HG02642 (cell line): ENCODE data around the gene MEGF6.

ENCODE experiments used
- ATAC-seq: cut with Tn5 transposase; IDR thresholded peaks from one replicate; pipeline ENCODE4 v1.9.1; 2021; ENCODE audit warnings: mild to moderate bottlenecking; ENCODE audit not compliant: unreplicated experiment, poor library complexity

MEGF6 gene

DNA sequence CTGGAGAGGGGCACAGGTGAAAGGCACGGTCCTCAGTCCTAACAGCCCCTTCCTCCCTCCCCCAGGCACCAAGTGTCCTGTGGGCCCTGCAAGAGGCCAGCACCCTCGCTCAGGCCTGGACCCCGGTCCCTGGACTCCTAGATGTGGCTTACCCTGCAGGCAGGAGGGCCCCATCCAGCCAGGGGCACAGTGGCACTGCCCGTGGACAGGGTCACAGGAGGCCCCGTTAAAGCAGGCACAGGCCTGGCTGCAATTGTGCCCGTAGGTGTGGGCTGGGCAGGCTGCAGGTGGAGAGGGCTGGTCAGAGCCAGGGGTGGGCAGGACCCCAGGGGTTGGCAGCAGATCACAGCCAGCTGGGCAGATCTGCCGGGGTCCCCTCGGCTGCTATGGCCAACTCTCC, 112.3 kb downstream of the MEGF6 start:
- ATAC-seq: no peak

GRCh38 chr1:3498246-3498930, 112.9 kb downstream of the MEGF6 start:
- no peak for ATAC-seq

- no peak for ATAC-seq
Observed at GRCh38 chr1:3497521-3497920, 113.8 kb downstream of the MEGF6 start.

DNA sequence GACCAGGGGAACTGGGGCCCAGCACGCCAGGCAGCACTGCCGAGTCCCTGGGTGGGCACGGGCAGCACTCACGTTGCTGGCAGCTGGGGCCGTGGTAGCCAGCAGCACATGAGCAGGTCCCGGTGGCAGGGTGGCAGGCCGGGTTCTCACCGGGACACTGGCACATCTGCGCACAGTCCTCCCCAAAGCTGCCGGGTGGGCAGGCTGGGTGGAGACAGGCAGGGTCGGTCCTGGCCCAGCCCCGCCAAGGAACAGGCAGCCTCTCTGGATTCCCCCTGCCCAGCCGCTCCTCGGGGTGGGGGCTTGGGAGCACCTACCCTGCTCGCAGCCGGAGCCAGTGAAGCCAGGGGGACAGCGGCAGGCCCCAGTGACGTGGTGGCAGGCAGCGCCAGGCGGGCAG, 114.4 kb downstream of the MEGF6 start:
- ATAC-seq: no peak

- ATAC-seq: no peak
Observed at GRCh38 chr1:3495776-3496745, 115.2 kb downstream of the MEGF6 start.

GRCh38 chr1:3494321-3495308, 116.7 kb downstream of the MEGF6 start:
- ATAC-seq: no peak

- no peak for ATAC-seq
Observed at GRCh38 chr1:3492545-3493246, 118.6 kb downstream of the MEGF6 start.

GRCh38 chr1:3491291-3492246, 119.7 kb downstream of the MEGF6 start:
- peak; percentile 62 for ATAC-seq

DNA sequence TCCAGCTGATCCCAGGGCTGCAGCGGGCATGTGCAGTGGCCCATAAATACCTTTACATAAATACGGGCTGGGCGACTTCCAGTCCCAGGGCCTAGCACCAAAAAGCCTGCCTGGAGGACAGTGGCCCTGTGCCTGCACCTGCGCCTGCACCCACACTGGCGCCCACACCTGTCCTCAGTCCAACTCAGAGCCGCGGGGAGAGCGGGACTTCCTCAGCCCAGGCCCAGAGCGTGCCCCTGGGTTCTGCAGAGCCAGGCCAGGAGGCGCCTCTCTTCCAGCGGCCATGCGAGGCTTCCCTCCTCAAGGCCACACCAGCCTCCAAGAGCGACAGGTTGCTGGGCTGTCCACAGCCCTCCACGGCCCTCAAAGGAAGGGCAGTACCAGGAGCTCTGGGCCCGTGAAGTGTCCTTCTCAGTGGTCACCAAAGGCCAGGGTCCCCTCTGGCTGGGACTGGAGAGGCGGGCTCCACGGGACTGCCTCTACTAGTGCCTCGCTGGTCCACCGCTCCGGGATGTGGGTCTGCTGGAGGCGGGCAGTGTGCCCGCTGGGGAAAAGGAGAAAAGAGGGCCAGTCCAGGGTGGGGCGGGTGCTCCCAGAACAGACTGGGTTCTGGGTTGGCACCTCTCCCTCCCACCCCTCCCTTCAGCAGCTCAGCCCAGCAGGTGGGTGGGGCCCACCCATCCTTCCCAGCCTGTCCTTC, 121.1 kb downstream of the MEGF6 start:
- no peak for ATAC-seq

DNA sequence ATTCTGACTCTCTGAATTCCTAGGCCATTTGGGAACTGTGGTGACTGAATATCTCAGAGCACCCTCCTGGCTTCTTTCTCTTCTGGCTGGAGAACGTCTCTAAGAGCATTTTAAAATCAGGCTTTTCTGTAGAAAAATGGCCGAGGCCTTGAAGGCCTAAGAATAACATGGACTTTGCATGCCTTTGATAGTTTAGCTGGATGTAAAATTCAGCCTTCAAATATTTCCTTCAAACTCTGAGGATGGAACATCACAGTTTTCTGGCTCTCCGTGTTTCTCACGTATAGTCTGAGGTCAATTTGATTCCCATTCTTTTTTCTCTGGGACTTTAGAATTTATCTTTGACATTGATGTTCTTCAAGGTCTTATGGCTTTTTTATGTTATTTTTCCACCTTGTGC, 122.9 kb downstream of the MEGF6 start:
- ATAC-seq: no peak

DNA sequence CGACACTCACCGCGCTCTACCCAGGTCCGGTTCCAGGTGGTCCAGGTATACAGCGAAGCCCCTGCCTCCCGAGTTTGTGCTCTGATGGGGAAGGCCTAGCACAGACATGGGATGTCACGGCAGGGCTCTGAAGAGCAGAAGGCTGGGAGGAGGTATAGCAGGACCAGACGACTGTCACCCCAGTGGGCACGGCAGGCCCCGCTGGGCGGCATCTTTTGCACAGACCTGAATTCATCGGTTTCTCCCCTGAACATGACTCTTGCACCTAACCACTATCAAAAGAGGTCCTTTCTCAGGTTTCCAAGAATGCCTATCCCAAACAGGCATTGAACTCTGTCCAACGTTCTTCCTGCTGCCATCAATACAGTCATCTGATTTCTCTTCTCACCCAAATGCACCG, 126.3 kb downstream of the MEGF6 start:
- no peak for ATAC-seq

DNA sequence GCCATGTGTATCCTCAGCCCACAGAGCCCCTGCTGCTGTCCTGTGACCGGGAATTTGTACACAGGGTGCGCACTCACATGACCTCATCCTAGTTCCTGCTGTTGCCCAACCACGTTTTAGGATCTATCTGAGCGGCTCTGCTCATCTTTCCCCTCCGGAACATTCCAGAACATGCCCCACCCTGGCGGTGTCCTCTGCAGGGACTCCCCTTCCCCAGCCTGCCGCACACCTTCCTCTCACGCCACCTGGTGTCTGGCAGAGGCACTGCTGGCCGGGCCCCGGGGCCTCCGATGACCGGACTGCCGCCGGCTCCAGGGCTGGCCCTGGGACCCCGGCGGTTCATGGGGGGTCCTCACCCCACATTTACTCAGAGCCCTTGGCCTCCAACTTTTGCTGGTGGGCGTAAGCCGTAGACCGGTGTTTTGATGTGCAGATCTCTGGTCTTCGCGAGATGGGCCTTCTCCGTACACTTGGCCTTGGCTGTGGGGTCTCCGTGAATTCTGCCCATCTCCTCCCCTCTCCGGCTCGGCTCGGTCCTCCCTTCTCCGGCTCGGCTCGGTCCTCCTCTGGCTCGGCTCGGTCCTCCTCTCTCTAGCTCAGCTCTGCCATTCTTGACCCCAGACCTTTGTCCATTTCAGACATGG, 127.4 kb downstream of the MEGF6 start:
- no peak for ATAC-seq

DNA sequence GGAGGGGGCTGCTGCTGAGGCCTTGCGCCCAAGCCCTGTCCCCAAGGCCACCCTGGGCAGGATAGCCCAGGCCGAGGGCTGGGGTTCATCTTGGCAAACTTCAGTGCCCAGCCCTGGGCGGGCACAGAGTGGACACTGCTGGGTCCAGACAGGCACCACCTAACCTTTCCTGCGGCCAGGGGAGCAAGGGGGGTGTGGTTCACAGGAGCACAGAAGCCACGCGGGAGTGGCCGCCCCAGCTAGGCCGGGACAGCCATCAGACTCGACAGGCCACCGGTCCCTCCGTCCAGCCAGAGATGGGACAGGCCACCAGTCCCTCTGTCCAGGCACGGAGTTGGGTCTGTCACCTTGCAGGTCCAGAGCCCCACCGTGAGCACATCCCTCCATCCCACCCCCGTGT, 127.9 kb downstream of the MEGF6 start:
- ATAC-seq: no peak

GRCh38 chr1:3482378-3482849, 128.9 kb downstream of the MEGF6 start:
- no peak for ATAC-seq

DNA sequence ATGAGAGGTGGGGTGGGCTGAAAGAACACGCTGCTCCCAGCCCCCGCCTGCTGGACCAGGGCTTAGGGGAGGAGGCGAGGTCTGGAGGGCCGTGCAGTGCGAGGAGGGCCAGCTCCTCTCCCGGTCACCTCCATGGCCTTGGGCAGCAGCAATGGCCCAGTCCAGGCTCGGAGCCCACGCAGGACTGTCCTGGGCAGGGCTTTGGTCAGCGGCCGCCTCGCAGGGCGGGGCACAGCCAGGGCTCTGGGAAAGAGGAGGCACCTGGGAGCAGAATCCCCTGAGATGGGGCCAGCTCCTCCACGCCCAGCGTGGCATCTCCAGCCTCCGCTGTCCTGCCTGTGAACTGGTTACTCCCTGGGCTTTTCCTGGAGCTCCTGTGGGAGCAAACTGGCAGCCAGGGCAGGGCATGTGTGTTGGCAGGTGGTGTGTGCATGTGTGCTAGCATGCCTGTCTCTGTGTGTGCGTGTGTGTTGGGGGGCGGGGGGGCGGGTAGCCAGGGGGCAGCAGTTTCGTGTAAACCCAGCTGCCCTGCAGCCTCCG, 129.4 kb downstream of the MEGF6 start:
- ATAC-seq: no peak

DNA sequence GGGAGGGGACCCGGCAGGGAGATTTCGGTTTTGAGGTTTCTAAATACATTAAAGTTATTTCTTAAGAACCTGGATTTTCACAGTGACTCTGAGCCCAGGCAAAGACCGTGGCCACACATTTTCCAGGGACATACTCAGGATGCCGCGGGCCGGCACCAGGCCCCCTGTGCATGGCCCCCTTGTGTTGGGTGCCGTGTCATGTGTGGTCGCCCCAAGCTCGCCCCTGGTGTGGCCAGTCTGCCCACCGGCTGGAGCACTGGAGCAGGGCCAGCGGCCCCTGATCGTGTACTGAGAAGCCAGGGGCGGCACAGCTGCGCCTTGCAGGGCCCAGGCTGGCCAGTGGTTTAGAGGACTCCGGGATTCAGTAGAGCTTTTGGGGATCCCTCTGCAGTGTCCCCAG, 130.3 kb downstream of the MEGF6 start:
- ATAC-seq: no peak

- ATAC-seq: no peak
Observed at GRCh38 chr1:3480369-3480719, 131.0 kb downstream of the MEGF6 start.
